ENCODE measurements around the gene RAB33B.

RAB33B gene

GRCh38 chr4:139509727-139510410 lies 55.9 kb downstream of the RAB33B start:
- no peak for DNase-seq

- no peak for DNase-seq
These were observed 57.4 kb downstream of the RAB33B start for GRCh38 chr4:139511320-139511719.

GRCh38 chr4:139514382-139515059 lies 60.6 kb downstream of the RAB33B start:
- no peak for DNase-seq

GRCh38 chr4:139515531-139515958 lies 61.6 kb downstream of the RAB33B start:
- no peak for DNase-seq

- DNase-seq, result no peak
These were observed 68.0 kb downstream of the RAB33B start for GRCh38 chr4:139521754-139522401.

GRCh38 chr4:139522457-139522856 lies 68.5 kb downstream of the RAB33B start:
- no peak for DNase-seq

- DNase-seq, result no peak
These were observed 69.2 kb downstream of the RAB33B start for GRCh38 chr4:139523076-139523475.

GRCh38 chr4:139524062-139524631 lies 70.2 kb downstream of the RAB33B start:
- no peak for DNase-seq

- DNase-seq, result no peak
These were observed 71.5 kb downstream of the RAB33B start for GRCh38 chr4:139525414-139525813.

Data from NCI-H226 (cell line).